Immature natural killer cell (primary cell): Measurements from ENCODE around the gene NTRK3. TPM values are rescaled to one million over a fixed set of nuclear protein-coding genes. Genes with fewer than 3 reads are reported as not detected.

ENCODE experiments used
- DNase-seq, 3 donors: peaks; one replicate each; pipeline ENCODE4 v3.0.0; 2022; ENCODE audit warnings: mixed read lengths in 1 of 3
- H3K27ac Mint-ChIP-seq, 6 donors: one replicate each; pipeline ENCODE4 v1.8.0; 2020; ENCODE audit warnings: mixed read lengths in 6 of 6, mild to moderate bottlenecking in 5 of 6, inconsistent platforms in 4 of 6, moderate library complexity in 3 of 6
- H3K27me3 Mint-ChIP-seq, 3 donors: one replicate each; pipeline ENCODE4 v1.8.0; 2020 to 2021; ENCODE audit warnings: low read depth in 3 of 3, mild to moderate bottlenecking in 3 of 3, mixed read lengths in 3 of 3, moderate library complexity in 3 of 3, inconsistent platforms in 1 of 3
- H3K36me3 Mint-ChIP-seq, 3 donors: one replicate each; pipeline ENCODE4 v1.8.0; 2020; ENCODE audit warnings: mixed read lengths in 3 of 3, inconsistent platforms in 2 of 3, mild to moderate bottlenecking in 2 of 3
- H3K4me1 Mint-ChIP-seq, 2 donors: one replicate each; pipeline ENCODE4 v1.8.0; 2020; ENCODE audit warnings: inconsistent platforms in 2 of 2, mild to moderate bottlenecking in 2 of 2, mixed read lengths in 2 of 2, moderate library complexity in 1 of 2
- H3K4me3 Mint-ChIP-seq, 5 donors: one replicate each; pipeline ENCODE4 v1.8.0; 2020; ENCODE audit warnings: mild to moderate bottlenecking in 5 of 5, mixed read lengths in 5 of 5, inconsistent platforms in 3 of 5, moderate library complexity in 3 of 5
- H3K9me3 Mint-ChIP-seq, 6 donors: one replicate each; pipeline ENCODE4 v1.8.0; 2020; ENCODE audit warnings: mild to moderate bottlenecking in 6 of 6, mixed read lengths in 6 of 6, inconsistent platforms in 4 of 6, moderate library complexity in 3 of 6
- polyA plus RNA-seq, 3 donors: library from polyadenylated mRNA; unstranded; fragments of 300-500 nt; fragmentation: Illumina TruSeq; gene quantifications; one replicate each; pipeline ENCODE4 v1.2.3, GENCODE V29; 2021

The NTRK3 gene
- polyA plus RNA-seq, 3 donors from 2014 or later, result not detected

DNA sequence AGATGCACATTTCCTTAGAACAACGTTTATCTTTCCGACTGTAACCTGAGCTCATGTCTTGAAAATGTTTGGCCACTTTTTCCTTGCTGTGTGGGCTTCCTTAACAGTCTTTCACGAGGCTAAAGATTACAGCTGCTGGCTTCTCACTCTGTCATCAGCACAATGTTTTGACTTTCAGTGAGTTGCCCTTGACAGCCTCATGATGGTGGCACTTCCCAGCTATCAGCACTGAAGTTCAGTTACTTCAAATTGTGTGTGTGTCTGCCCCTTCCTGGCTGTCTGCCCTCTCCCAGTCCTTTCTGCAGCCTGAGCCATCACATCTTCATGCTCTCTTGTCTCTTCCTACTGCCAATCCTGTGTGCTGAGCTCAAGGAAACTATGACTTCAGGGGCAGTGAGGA is 152.2 kb downstream of the NTRK3 start:
- Mint-ChIP-seq H3K4me3 (no peak overlapping the region), H3K27me3 (peaks cover 0 to 1% (median 0%) of the 10 kb centered on the region in 3 donors), H3K27ac (no peak overlapping the region), H3K36me3 (no peaks in the 10 kb centered on the region), H3K4me1 (no peaks in the 10 kb centered on the region), H3K9me3 (peaks cover 0 to under 1% (median 0%) of the 10 kb centered on the region in 6 donors)
- DNase-seq, result no peak

DNA sequence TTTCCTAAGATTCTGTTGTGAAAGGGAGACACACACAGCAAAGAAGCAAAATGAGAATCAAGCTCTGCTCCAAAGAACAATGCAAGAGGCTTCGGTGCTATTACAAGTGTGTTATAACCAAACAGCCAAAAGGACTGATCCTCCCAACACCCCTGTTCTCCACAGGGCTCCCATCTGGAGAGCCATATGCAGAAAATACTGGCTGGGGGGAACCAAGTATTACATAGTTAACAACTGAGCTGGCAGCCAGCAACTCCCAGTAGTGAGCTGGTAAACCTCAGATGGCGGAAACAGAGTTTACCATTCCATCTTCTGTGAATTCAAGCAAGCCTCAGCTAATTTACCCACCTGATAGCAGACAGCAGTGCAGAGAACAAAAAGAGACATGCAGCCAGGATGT is 156.4 kb downstream of the NTRK3 start:
- Mint-ChIP-seq H3K4me3 (no peak overlapping the region), H3K36me3 (no peaks in the 10 kb centered on the region), H3K27me3 (peaks cover 3 to 5% (median 3%) of the 10 kb centered on the region in 3 donors), H3K4me1 (no peaks in the 10 kb centered on the region), H3K9me3 (peaks cover 0 to 6% (median 0%) of the 10 kb centered on the region in 6 donors), H3K27ac (no peak overlapping the region)
- no peak for DNase-seq

DNA sequence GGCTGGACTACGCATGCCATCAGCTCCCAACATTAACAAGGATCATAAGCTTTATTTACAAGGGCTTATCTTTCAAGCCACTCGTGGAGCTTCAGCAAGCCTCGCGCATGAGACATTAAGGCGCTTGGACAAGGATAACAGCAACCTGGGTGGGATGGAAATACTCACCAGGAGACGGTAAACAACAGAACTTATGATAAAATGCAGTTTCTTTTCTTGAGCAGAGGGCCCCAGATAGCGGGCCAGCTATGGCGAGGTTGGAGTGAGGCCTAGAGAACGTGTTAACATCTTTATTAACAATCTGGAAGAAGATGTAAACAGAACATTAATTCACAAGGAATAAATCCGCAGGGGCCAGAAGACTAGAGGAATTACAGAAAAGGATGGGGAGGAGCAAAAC is 158.2 kb downstream of the NTRK3 start:
- H3K4me1 Mint-ChIP-seq, result no peaks in the 10 kb centered on the region
- H3K27me3 Mint-ChIP-seq, result peaks cover 2 to 5% (median 3%) of the 10 kb centered on the region in 3 donors
- no peak overlapping the region for H3K4me3 Mint-ChIP-seq

DNA sequence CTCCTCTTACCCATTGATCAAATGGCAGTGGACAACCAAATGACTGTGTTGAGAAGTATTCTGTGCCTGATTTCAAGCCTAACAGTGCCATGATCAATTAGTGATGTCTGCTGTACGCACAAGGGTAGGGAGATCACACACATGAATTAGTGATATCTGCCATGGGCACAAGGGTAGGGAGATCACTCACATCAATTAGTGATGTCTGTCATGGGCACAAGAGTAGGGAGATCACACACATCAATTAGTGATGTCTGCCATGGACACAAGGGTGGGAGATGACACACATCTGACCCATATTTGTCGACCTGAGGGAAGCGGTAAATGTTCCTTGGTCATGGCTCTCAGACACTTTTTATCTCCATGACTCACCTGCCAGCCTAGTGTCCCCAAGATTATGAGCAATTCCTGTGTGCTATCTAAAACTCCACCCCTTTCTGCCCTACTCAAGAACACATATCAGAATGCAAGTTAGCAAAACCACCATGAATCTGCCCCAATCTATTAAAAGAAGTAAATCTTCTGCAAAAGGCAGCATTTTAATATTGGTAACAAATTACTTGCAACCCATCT is 165.0 kb downstream of the NTRK3 start:
- Mint-ChIP-seq H3K9me3 (no peaks in the 10 kb centered on the region), H3K36me3 (no peaks in the 10 kb centered on the region), H3K4me1 (no peaks in the 10 kb centered on the region), H3K27ac (no peak overlapping the region), H3K27me3 (peaks cover 0 to 3% (median 0%) of the 10 kb centered on the region in 3 donors), H3K4me3 (no peak overlapping the region)
- DNase-seq, result no peak

More for the DNA sequence above, 158.2 kb downstream of the NTRK3 start:
- Mint-ChIP-seq H3K9me3 (peaks cover 0 to 6% (median 0%) of the 10 kb centered on the region in 6 donors), H3K27ac (no peak overlapping the region), H3K36me3 (no peaks in the 10 kb centered on the region)
- no peak for DNase-seq

DNA sequence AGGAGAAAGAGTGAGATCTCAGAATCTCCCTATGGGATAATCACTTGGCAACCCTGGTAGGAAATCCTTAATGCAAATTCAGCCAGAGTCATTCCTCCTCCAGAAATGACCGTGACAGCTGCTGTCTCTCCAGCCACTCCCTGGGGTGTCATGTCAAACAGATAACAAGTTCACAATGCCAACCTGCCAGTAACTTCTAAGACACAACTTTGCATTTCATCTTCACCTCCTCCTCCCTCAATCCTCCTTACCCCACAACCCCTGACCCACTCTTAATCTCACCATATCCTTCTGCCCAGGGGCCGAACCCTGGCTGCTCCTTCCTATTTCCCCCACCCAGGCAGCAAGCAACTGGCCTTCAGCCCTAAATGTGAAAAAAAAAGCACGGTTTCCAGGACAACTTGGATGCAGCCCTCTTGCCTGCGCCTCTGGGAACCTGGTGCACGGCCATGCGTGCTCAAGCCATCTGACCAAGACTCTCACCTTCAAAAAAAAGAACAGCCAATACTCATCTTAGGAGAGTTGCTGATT is 166.0 kb downstream of the NTRK3 start:
- H3K36me3 Mint-ChIP-seq, result no peaks in the 10 kb centered on the region
- no peak overlapping the region for H3K27ac Mint-ChIP-seq
- H3K27me3 Mint-ChIP-seq, result no peaks in the 10 kb centered on the region
- DNase-seq, result no peak
- no peaks in the 10 kb centered on the region for H3K9me3 Mint-ChIP-seq
- no peak overlapping the region for H3K4me3 Mint-ChIP-seq
- no peaks in the 10 kb centered on the region for H3K4me1 Mint-ChIP-seq

DNA sequence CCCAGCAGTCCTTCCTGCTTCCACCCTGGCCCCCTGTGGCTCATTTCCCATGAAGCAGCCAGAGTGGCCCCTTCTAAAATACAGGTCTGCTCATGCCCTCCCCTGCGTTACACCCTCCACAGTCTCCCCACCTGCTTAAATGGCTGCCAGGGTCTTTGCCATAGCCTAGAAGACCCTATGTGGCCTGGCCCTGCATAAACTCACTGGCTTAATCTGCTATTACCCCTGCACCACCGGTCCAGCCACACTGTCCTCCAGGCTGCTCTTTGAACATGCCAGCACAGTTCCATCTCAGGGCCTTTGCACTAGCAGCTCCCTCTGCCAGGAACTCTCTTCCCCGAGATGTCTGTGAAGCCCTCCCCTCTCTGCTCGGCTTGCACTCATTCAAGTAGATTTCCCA is 166.8 kb downstream of the NTRK3 start:
- Mint-ChIP-seq H3K9me3 (no peaks in the 10 kb centered on the region), H3K4me1 (no peaks in the 10 kb centered on the region), H3K27me3 (no peaks in the 10 kb centered on the region), H3K27ac (no peak overlapping the region), H3K4me3 (no peak overlapping the region), H3K36me3 (no peaks in the 10 kb centered on the region)
- no peak for DNase-seq

DNA sequence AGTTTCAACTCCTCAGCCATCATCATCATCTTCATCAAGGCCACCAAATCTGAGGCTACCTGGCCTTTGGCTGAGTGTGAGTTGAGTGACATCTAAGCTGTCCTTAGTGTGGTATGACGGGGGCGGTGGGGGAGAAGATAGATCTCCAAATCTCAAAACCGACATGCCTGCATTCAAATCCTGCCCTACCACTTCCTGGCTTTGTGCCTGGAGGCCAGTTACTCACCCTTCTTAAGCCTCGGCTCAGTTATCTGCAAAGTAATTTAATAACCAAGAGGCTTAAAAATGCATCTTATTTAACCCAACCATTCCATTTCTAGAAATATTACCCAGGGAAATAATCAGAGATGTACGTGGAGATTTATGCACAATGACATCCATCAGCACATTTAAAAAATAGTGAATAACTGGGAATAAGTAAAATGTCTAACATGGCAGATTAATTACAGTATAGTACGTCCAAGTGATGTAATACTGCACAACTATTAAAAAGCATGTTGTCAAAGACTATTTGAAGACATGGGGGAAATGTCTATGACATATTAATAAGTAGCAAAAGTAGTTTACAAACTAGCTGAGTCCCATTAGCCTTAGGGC is 167.4 kb downstream of the NTRK3 start:
- H3K36me3 Mint-ChIP-seq, result no peaks in the 10 kb centered on the region
- no peak overlapping the region for H3K27ac Mint-ChIP-seq
- no peak overlapping the region for H3K4me3 Mint-ChIP-seq
- H3K27me3 Mint-ChIP-seq, result no peaks in the 10 kb centered on the region
- no peaks in the 10 kb centered on the region for H3K4me1 Mint-ChIP-seq
- DNase-seq, result no peak
- no peaks in the 10 kb centered on the region for H3K9me3 Mint-ChIP-seq

DNA sequence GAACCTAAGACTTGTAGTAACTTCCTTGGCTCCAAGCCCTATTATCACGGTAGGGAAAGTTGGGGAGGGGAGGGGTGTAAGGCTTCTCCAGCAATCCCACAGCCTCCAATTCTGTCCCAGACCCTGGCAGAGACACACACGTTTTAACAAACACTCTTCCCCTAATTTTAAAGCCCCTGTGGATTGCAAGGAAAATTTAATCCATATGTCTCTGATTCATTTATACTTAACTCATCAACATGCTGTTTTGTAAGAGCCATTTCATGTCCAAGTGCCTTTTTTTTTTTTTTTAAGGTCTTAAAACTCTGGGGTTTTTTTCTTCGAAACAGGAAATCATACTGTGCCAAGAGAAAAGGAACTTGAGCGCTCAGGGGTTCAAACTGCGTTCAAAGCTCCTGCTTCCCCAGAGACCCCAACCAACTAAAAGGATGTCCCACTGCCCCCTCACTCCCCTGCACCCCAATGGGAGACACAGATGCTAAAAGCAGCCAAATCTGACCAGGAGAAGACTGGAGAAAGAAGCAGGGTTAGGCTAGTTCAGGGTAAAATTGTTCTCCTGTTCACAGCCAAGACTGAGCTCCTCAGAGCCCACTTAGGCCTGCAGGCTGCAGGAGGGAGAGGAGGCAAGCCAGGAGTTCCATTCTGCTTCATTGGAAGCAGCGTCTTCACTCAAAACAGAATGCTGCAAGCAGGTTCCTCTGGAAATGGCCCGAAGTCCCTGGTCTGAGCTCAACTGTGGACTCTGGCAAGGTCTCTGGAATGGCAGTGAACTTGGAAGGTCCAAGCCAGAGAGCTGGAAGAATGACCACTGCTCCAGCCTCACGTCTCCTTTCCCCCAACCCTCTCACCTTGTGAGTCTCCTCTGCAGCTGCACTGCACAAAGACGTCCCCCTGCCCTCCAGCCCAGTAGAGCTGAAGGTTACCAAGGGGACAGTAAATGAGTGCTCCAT is 172.5 kb downstream of the NTRK3 start:
- DNase-seq, result no peak
- Mint-ChIP-seq H3K36me3 (no peaks in the 10 kb centered on the region), H3K4me3 (no peak overlapping the region), H3K9me3 (peaks cover 0 to 2% (median 0%) of the 10 kb centered on the region in 6 donors), H3K27ac (no peak overlapping the region), H3K4me1 (no peaks in the 10 kb centered on the region), H3K27me3 (peaks cover 0 to 1% (median 0%) of the 10 kb centered on the region in 3 donors)

DNA sequence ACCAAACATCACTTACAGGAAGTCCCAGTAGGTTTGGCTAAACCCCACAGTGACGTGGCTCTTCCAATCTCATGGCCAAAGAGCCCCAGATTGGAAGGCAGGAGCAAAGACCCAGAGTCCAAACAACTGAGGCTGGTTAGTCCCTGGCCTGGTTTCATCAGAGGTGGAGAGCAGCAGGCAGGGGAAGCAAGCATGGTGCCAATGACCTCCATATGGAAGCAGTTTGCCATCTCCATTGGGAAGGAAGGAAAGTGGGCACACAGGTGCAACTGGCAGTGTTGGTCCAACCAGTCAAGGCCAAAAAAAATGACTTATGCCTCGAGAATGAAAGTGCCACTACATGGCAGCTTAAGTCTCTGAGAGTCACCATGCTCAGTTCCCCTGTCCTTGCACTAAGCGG is 175.9 kb downstream of the NTRK3 start:
- H3K27ac Mint-ChIP-seq, result no peak overlapping the region
- H3K9me3 Mint-ChIP-seq, result peaks cover 0 to 3% (median 0%) of the 10 kb centered on the region in 6 donors
- H3K36me3 Mint-ChIP-seq, result no peaks in the 10 kb centered on the region
- H3K27me3 Mint-ChIP-seq, result peaks cover 0 to 2% (median 0%) of the 10 kb centered on the region in 3 donors
- H3K4me3 Mint-ChIP-seq, result no peak overlapping the region
- no peak for DNase-seq
- no peaks in the 10 kb centered on the region for H3K4me1 Mint-ChIP-seq

DNA sequence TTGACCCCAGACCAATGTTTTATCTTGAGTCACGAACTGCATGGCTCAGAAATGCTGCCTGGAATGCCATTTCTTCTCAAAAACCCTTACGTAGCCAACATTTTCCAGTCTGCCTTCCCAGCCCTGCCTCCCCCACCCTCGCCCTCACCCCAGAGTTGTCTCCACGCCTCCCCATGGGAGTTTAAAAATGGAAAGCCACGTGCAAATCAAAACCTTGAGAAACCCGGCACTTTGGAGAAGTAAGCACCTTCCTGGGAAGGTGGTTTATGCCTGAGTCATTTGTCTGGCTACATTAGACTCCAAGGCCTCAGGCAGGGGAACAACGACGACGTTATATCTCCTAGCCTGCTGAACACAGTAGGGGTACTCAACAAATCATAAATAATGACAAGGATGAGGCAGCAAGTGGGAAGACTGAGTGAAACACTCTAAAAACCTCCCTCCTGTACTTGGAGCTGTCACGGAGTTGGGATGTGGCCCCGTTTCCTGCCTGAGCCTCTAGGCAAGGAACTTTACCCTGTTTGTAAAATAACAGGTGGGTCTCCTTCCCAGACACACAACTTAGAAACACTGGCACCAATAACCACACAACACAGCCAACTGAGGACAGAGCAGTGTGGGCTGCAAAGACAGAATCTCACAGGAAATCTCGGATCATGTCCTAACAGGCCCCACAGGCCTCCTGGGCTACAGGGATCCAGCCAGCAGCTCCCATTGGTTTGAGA is 179.1 kb downstream of the NTRK3 start:
- no peak for DNase-seq
- Mint-ChIP-seq H3K4me1 (no peaks in the 10 kb centered on the region), H3K27me3 (peaks cover 0 to 4% (median 3%) of the 10 kb centered on the region in 3 donors), H3K9me3 (peaks cover 0 to 3% (median 0%) of the 10 kb centered on the region in 6 donors), H3K27ac (no peak overlapping the region), H3K4me3 (no peak overlapping the region), H3K36me3 (no peaks in the 10 kb centered on the region)

DNA sequence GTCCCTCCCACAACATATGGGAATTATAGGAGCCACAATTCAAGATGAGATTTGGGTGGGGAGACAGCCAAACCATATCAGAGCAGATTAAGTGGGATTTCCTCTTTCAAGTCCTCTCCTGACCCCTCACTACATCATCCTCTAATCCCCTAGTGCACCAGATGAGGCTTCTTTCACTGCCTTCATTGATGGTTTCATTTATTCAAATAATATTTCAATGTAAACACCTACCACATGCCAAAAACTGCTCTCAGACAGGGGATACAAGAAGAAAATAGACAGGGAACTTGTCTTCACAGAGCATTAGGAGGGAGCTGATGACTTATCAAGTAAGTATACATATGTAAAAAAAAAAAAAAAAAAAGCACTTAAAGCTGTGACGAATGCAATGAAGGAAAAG is 180.2 kb downstream of the NTRK3 start:
- Mint-ChIP-seq H3K36me3 (no peaks in the 10 kb centered on the region), H3K27me3 (peaks cover 0 to 4% (median 3%) of the 10 kb centered on the region in 3 donors), H3K9me3 (peaks cover 0 to 3% (median 0%) of the 10 kb centered on the region in 6 donors), H3K4me1 (no peaks in the 10 kb centered on the region), H3K4me3 (no peak overlapping the region), H3K27ac (no peak overlapping the region)
- DNase-seq, result no peak

DNA sequence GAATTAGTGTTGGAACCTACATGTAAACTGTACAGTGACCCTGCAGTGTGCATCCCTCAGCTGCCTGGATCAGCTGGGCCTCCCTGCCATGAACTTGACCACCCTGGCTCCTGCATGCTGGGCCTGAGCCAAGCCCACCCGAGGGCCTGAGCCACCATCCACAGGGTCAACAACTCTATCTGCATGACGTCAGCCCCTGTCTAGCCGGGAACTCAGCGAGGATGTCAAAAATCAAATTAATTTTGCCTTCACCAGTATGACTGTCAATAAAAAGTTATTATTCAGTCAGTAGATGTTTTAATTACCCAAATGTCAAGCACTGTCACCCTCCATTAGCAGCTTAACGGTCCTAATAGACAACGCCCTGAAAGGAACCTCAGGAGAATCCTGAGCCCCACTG is 181.4 kb downstream of the NTRK3 start:
- no peaks in the 10 kb centered on the region for H3K36me3 Mint-ChIP-seq
- H3K27ac Mint-ChIP-seq, result no peak overlapping the region
- no peaks in the 10 kb centered on the region for H3K4me1 Mint-ChIP-seq
- no peak for DNase-seq
- H3K27me3 Mint-ChIP-seq, result peaks cover 0 to 4% (median 3%) of the 10 kb centered on the region in 3 donors
- no peak overlapping the region for H3K4me3 Mint-ChIP-seq
- H3K9me3 Mint-ChIP-seq, result peaks cover 0 to 3% (median 0%) of the 10 kb centered on the region in 6 donors

DNA sequence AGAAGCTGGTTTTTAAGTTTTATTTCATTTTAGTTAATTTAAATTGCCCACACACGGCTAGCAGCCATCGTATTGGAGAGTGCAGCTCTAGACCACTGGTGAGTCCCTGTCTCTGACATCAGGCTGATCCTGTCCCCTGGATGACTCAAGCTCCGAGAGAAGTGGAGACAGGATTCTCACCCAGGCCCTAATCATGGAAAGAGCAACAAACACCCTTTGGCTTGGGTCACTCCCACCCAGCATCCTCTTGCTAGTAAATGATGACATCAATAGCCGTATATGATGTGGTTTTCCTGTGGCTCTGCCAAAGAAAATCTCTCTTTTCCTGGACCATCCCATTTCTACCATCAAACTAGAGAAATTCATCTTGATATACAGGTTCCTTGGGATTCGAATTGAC is 182.2 kb downstream of the NTRK3 start:
- Mint-ChIP-seq H3K9me3 (peaks cover 0 to 3% (median 0%) of the 10 kb centered on the region in 6 donors), H3K4me3 (no peak overlapping the region), H3K36me3 (no peaks in the 10 kb centered on the region), H3K27ac (no peak overlapping the region), H3K27me3 (peaks cover 0 to 4% (median 3%) of the 10 kb centered on the region in 3 donors), H3K4me1 (no peaks in the 10 kb centered on the region)
- no peak for DNase-seq
